HepG2 (cell line): Measurements from ENCODE around the gene C22orf31. TPM values are rescaled to one million over a fixed set of nuclear protein-coding genes. Genes with fewer than 3 reads are reported as not detected.

ENCODE experiments used
- ATAC-seq: fragments of 200-7000 bp; cut with Tn5 transposase; 3 replicates; pipeline ENCODE4 v1.9.1; 2020; ENCODE audit warnings: mild to moderate bottlenecking, moderate library complexity
- BruUV-seq: library from RNA; stranded (reverse); fragments of 400-500 nt; replicated peaks from 2 replicates; lab custom pipeline; 2021; lab: Mats Ljungman, UMichigan
- CTCF ChIA-PET: fragments of 300-600 bp; formaldehyde crosslinking; extraction: SDS; loops from one replicate; lab custom pipeline; 2021; ENCODE audit warnings: low total read pairs, inconsistent platforms, low intra/inter-chr PET ratio; lab: Yijun Ruan, JAX
- POLR2A ChIA-PET: fragments of 350-600 bp; sonication (Branson Sonifier 250); formaldehyde crosslinking; loops from one replicate; lab custom pipeline; 2020; ENCODE audit warnings: antibody characterized with exemption, inconsistent platforms; lab: Yijun Ruan, JAX
- DNase-seq: peaks from one replicate; pipeline ENCODE4 v3.0.0-alpha.2; 2015; ENCODE audit warnings: low spot score
- FAIRE-seq: peaks from 3 replicates; lab custom pipeline; 2011; peaks lifted over from hg19 to GRCh38; lab: Jason Lieb, UNC
- H2AFZ ChIP-seq: one replicate; pipeline ENCODE4 v1.6.1; 2011; ENCODE audit warnings: low read length, inconsistent platforms
- H3K27ac ChIP-seq: fragments of 300-600 bp; 3 replicates; pipeline ENCODE4 v1.8.0; 2011; ENCODE audit warnings: mixed run types, mild to moderate bottlenecking, mixed read lengths, low read length, inconsistent platforms; ENCODE audit not compliant: insufficient read depth; ENCODE audit errors: extremely low read length
- H3K27me3 ChIP-seq, 2 experiments: fragments of 200-600 bp in 1 of 2; 2 replicates in 1 of 2; 3 replicates in 1 of 2; pipeline versions ENCODE4 v1.6.0 to v1.8.0; 2011; ENCODE audit warnings: low read length in 2 of 2, mild to moderate bottlenecking in 2 of 2, moderate library complexity in 2 of 2, inconsistent platforms in 1 of 2; ENCODE audit not compliant: insufficient read depth in 2 of 2, control insufficient read depth in 1 of 2
- H3K36me3 ChIP-seq, 2 experiments: fragments of 200-600 bp in 1 of 2; replicated peaks in 1 of 2; 2 replicates in 1 of 2; 3 replicates in 1 of 2; pipeline versions ENCODE4 v1.5.1 to v1.8.0; 2011; ENCODE audit warnings: low read length in 2 of 2, inconsistent platforms in 1 of 2; ENCODE audit not compliant: insufficient read depth in 2 of 2, control insufficient read depth in 1 of 2
- H3K4me1 ChIP-seq: 2 replicates; pipeline ENCODE4 v1.5.1; 2012; ENCODE audit warnings: low read length, inconsistent platforms; ENCODE audit not compliant: insufficient read depth
- H3K4me2 ChIP-seq: 2 replicates; pipeline ENCODE4 v1.6.0; 2011; ENCODE audit warnings: low read depth, low read length, inconsistent platforms
- H3K4me3 ChIP-seq, 3 experiments: fragments of 200-600 bp in 1 of 3; sonication (generic), shearing (Covaris generic) in 1 of 3; replicated peaks in 1 of 3; 2 replicates each; pipeline ENCODE4 v1.5.1; 2011 to 2016; ENCODE audit warnings: low read length in 3 of 3, inconsistent platforms in 2 of 3, low read depth in 2 of 3, mild to moderate bottlenecking in 2 of 3, control low read depth in 1 of 3, mixed read lengths in 1 of 3; ENCODE audit not compliant: insufficient read depth in 1 of 3
- H3K79me2 ChIP-seq: one replicate; pipeline ENCODE4 v1.6.1; 2011; ENCODE audit warnings: low read length, inconsistent platforms; ENCODE audit not compliant: insufficient read depth
- H3K9ac ChIP-seq: 2 replicates; pipeline ENCODE4 v1.6.0; 2011; ENCODE audit warnings: mild to moderate bottlenecking, low read depth, low read length, inconsistent platforms; ENCODE audit not compliant: insufficient read depth
- H3K9me3 ChIP-seq: 2 replicates; pipeline ENCODE4 v1.5.1; 2012; ENCODE audit warnings: mild to moderate bottlenecking, low read length
- H4K20me1 ChIP-seq: 2 replicates; pipeline ENCODE4 v1.6.0; 2011; ENCODE audit warnings: inconsistent platforms, mild to moderate bottlenecking, low read length, moderate library complexity; ENCODE audit not compliant: insufficient read depth
- HES4 ChIP-seq: sonication (generic); formaldehyde crosslinking; IDR thresholded peaks from 2 replicates; pipeline ENCODE4 v1.9.0; 2021; ENCODE audit warnings: mild to moderate bottlenecking, missing genetic modification reagents, borderline replicate concordance
- RBM22 ChIP-seq: fragments of 200-400 bp; formaldehyde crosslinking; optimal IDR thresholded peaks from 2 replicates; pipeline ENCODE3; 2017; ENCODE audit warnings: mild to moderate bottlenecking, low read length, moderate library complexity
- YEATS4 ChIP-seq: sonication (generic); formaldehyde crosslinking; IDR thresholded peaks from 2 replicates; pipeline ENCODE4 v1.4.0; 2020; ENCODE audit warnings: missing genetic modification reagents, borderline replicate concordance
- ZMYM4 ChIP-seq: sonication (generic); formaldehyde crosslinking; IDR thresholded peaks from 2 replicates; pipeline ENCODE4 v1.8.1; 2023; ENCODE audit warnings: mild to moderate bottlenecking, missing genetic modification reagents
- ZNF703 ChIP-seq: sonication (generic); formaldehyde crosslinking; IDR thresholded peaks from 2 replicates; pipeline ENCODE4 v1.5.1; 2020; ENCODE audit warnings: missing genetic modification reagents, mild to moderate bottlenecking, moderate library complexity, borderline replicate concordance
- WGBS: methylation state at CpG from one replicate; pipeline ENCODE4 v1.1.6; 2017; ENCODE audit warnings: low lambda C conversion rate; 5-methylcytosine and 5-hydroxymethylcytosine counted together
- in situ Hi-C: cut with HindIII; loops from 2 replicates; pipeline ENCODE4 v1.10.0; 2017; ENCODE audit warnings: low pct_unique_long_range_greater_than_20kb; ENCODE audit not compliant: extremely low pct_ligation_motif_present
- intact Hi-C: fragments of 100-400 bp; cut with micrococcal nuclease; formaldehyde crosslinking; loops from one replicate; pipeline ENCODE4 v1.10.0; 2022; ENCODE audit not compliant: unreplicated experiment
- polyA plus RNA-seq, 8 experiments: library from polyadenylated mRNA; depleted of rRNA in 3 of 8; stranded (reverse) in 7 of 8; unstranded in 1 of 8; fragments of >200 nt; fragmentation: Illumina TruSeq in 4 of 8; extraction: Trizol in 4 of 8; gene quantifications; 2 replicates each; pipeline versions ENCODE4 v1.2.1 to v1.2.3, GENCODE V29; 2011 to 2016; ENCODE audit warnings: low read depth in 4 of 8, missing spikeins in 1 of 8, mixed read lengths in 1 of 8; ENCODE audit not compliant: insufficient read depth in 1 of 8
- total RNA-seq, 5 experiments: library from RNA; depleted of rRNA; stranded (reverse); fragments of >200 nt; fragmentation: Illumina TruSeq; extraction: Trizol; gene quantifications; 2 replicates each; pipeline ENCODE4 v1.2.3, GENCODE V29; 2016; ENCODE audit warnings: low read depth in 1 of 5
- TF ChIP-seq, protein P1 (sequence below): sonication (generic); formaldehyde crosslinking; IDR thresholded peaks from 2 replicates; pipeline ENCODE4 v1.4.0; 2020; ENCODE audit warnings: missing genetic modification reagents

The C22orf31 gene
- total and polyA plus RNA-seq, 2 of the 13 experiments (the other 11 are each of a cell fraction or from before 2014, with no cell fraction given) = not detected

DNA sequence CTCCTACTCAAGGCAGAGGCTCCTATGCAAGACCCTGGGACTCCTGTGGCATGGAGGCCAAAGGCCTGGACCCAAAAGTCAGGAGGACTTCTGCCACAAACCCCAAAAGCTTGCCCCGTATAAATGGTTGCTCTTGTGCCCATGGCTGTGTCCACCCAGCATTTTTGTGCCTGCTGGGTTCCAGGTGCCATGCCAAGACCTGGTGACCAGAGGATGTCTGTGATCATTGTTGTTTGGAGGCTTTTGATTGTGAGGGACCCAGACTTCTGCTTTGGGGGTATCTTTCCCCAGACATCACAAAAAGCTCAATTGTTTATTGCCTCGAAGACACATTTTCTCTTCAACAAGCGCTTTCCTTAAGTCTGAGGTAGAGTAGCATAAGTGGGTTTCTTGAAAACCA is 35.1 kb downstream of the C22orf31 start:
- Histone ChIP-seq H3K27me3 (no peaks in the 10 kb centered on the region), H3K27ac (no peak overlapping the region)
- TF ChIP-seq, protein P1, sequence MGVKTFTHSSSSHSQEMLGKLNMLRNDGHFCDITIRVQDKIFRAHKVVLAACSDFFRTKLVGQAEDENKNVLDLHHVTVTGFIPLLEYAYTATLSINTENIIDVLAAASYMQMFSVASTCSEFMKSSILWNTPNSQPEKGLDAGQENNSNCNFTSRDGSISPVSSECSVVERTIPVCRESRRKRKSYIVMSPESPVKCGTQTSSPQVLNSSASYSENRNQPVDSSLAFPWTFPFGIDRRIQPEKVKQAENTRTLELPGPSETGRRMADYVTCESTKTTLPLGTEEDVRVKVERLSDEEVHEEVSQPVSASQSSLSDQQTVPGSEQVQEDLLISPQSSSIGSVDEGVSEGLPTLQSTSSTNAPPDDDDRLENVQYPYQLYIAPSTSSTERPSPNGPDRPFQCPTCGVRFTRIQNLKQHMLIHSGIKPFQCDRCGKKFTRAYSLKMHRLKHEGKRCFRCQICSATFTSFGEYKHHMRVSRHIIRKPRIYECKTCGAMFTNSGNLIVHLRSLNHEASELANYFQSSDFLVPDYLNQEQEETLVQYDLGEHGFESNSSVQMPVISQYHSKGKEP (CRISPR knock-in tag) = no peak
- TF ChIP-seq YEATS4 (CRISPR knock-in tag) (no peak), ZNF703 (CRISPR knock-in tag) (no peak), ZMYM4 (no peak), RBM22 (peak; percentile 93), HES4 (no peak)
- TF ChIP-seq, all 625 proteins: peak for 1
- ChIA-PET CTCF (no interaction called here), POLR2A (no interaction called here)
- Histone ChIP-seq H3K9me3 (no peaks in the 10 kb centered on the region), H3K79me2 (peaks cover 71% of the 10 kb centered on the region), H3K4me1 (peaks cover 85% of the 10 kb centered on the region), H3K4me2 (no peak overlapping the region), H3K9ac (no peak overlapping the region), H3K4me3 (no peak overlapping the region), H2AFZ (no peak overlapping the region), H3K36me3 (peaks cover 9 to 48% of the 10 kb centered on the region in 2 experiments), H4K20me1 (no peaks in the 10 kb centered on the region; the same call in 1 of the 2 replicates)
- no peak for ATAC-seq
- no peak for FAIRE-seq
- intact Hi-C loops (no loop called here), in situ Hi-C loops (no loop called here)
- DNase-seq = no peak
- WGBS = 93% methylated on average over 3 of the region's 3 CpGs
- BruUV-seq = no TSS peak
